K562 (cell line): Measurements from ENCODE around the gene KNOP1. TPM values are rescaled to one million over a fixed set of nuclear protein-coding genes. Genes with fewer than 3 reads are reported as not detected.

Source experiments
- ATAC-seq: fragments of 200-7000 bp; cut with Tn5 transposase; 3 replicates; pipeline ENCODE4 v1.9.1; 2020; ENCODE audit warnings: moderate library complexity
- BruUV-seq: library from RNA; stranded (reverse); fragments of 400-500 nt; replicated peaks from 2 replicates; lab custom pipeline; 2021; lab: Mats Ljungman, UMichigan
- CTCF ChIA-PET: fragments of 300-600 bp; formaldehyde crosslinking; extraction: SDS; loops from one replicate; lab custom pipeline; 2021; ENCODE audit warnings: low intra/inter-chr PET ratio; lab: Yijun Ruan, JAX
- POLR2A ChIA-PET: fragments of 300-600, 350-650 bp; sonication (Branson Sonifier 250); formaldehyde crosslinking; extraction: SDS; loops from one replicate; lab custom pipeline; 2021; ENCODE audit warnings: antibody characterized with exemption, inconsistent platforms; lab: Yijun Ruan, JAX
- DNase-seq, 4 experiments: peaks; one replicate each; pipeline versions ENCODE4 v3.0.0 to v3.0.0-alpha.2; 2011 to 2018; ENCODE audit warnings: low spot score in 3 of 4, mixed read lengths in 3 of 4; ENCODE audit errors: extremely low read depth in 1 of 4
- FAIRE-seq: peaks from 2 replicates; lab custom pipeline; 2011; peaks lifted over from hg19 to GRCh38; lab: Jason Lieb, UNC
- H2AFZ ChIP-seq: 2 replicates; pipeline ENCODE4 v1.6.0; 2011; ENCODE audit warnings: low read depth, low read length, control low read depth, inconsistent platforms
- H3K27ac ChIP-seq: fragments of 200-600 bp; 3 replicates; pipeline ENCODE4 v1.8.0; 2011; ENCODE audit warnings: low read depth, mild to moderate bottlenecking, control low read depth, inconsistent platforms, low read length, moderate library complexity, mixed read lengths; ENCODE audit errors: extremely low read depth
- H3K27me3 ChIP-seq, 2 experiments: fragments of 300-600 bp in 1 of 2; 2 replicates in 1 of 2; 3 replicates in 1 of 2; pipeline versions ENCODE4 v1.6.0 to v1.8.0; 2011; ENCODE audit warnings: inconsistent platforms in 2 of 2, low read length in 2 of 2, mild to moderate bottlenecking in 1 of 2, mixed read lengths in 1 of 2, moderate library complexity in 1 of 2; ENCODE audit not compliant: control insufficient read depth in 2 of 2, insufficient read depth in 2 of 2
- H3K36me3 ChIP-seq: fragments of 300-600 bp; 3 replicates; pipeline ENCODE4 v1.8.0; 2011; ENCODE audit warnings: mild to moderate bottlenecking, low read length, inconsistent platforms; ENCODE audit not compliant: control insufficient read depth, insufficient read depth
- H3K4me1 ChIP-seq, 2 experiments: fragments of 200-600 bp in 1 of 2; replicated peaks in 1 of 2; 2 replicates in 1 of 2; 3 replicates in 1 of 2; pipeline versions ENCODE4 v1.5.1 to v1.8.0; 2011; ENCODE audit warnings: inconsistent platforms in 2 of 2, low read length in 2 of 2, mild to moderate bottlenecking in 1 of 2, mixed read lengths in 1 of 2, moderate library complexity in 1 of 2; ENCODE audit not compliant: control insufficient read depth in 2 of 2, insufficient read depth in 2 of 2
- H3K4me2 ChIP-seq: 2 replicates; pipeline ENCODE4 v1.6.1; 2011; ENCODE audit warnings: low read length, control low read depth, inconsistent platforms, mixed read lengths; ENCODE audit not compliant: insufficient read depth
- H3K4me3 ChIP-seq: fragments of 200-600 bp; sonication (generic), shearing (Covaris generic); 2 replicates; pipeline ENCODE4 v1.5.1; 2016; ENCODE audit warnings: control low read depth, inconsistent platforms
- H3K79me2 ChIP-seq: fragments of 200-600 bp; 3 replicates; pipeline ENCODE4 v1.8.0; 2011; ENCODE audit warnings: low read length, inconsistent platforms; ENCODE audit not compliant: control insufficient read depth, insufficient read depth
- H3K9ac ChIP-seq, 2 experiments: 2 replicates each; pipeline versions ENCODE4 v1.6.0 to v1.6.1; 2011; ENCODE audit warnings: low read depth in 2 of 2, low read length in 2 of 2, control low read depth in 1 of 2, inconsistent platforms in 1 of 2, mild to moderate bottlenecking in 1 of 2, mixed read lengths in 1 of 2; ENCODE audit not compliant: insufficient read depth in 1 of 2
- H3K9me1 ChIP-seq: one replicate; pipeline ENCODE4 v1.6.0; 2011; ENCODE audit warnings: inconsistent platforms, mild to moderate bottlenecking, low read length, moderate library complexity; ENCODE audit not compliant: control insufficient read depth, insufficient read depth
- H3K9me3 ChIP-seq: replicated peaks from 2 replicates; pipeline ENCODE4 v1.5.1; 2011; ENCODE audit warnings: low read depth, low read length, inconsistent platforms; ENCODE audit not compliant: control insufficient read depth, insufficient read depth
- H4K20me1 ChIP-seq: replicated peaks from 2 replicates; pipeline ENCODE4 v1.6.1; 2011; ENCODE audit warnings: low read length, inconsistent platforms, mixed read lengths; ENCODE audit not compliant: control insufficient read depth, insufficient read depth
- CBFA2T3 ChIP-seq: fragments of 450-650 bp; IDR thresholded peaks from 2 replicates; pipeline ENCODE4 v1.6.1; 2017
- HDAC1 ChIP-seq, 2 experiments: fragments of 450-650 bp; IDR thresholded peaks; 2 replicates each; pipeline ENCODE4 v1.6.1; 2016 to 2017; ENCODE audit warnings: inconsistent platforms in 1 of 2, mild to moderate bottlenecking in 1 of 2, moderate library complexity in 1 of 2
- HMGN3 ChIP-seq: IDR thresholded peaks from 2 replicates; pipeline ENCODE4 v1.6.1; 2011; ENCODE audit warnings: borderline replicate concordance, low read depth, mild to moderate bottlenecking, mixed read lengths, low read length; ENCODE audit not compliant: insufficient read length; ENCODE audit errors: extremely low read depth
- MAFK ChIP-seq: IDR thresholded peaks from 2 replicates; pipeline ENCODE4 v1.6.1; 2011; ENCODE audit warnings: low read length, improper control_type of control experiment
- PHF20 ChIP-seq: fragments of 450-650 bp; IDR thresholded peaks from 2 replicates; pipeline ENCODE4 v1.6.1; 2018; ENCODE audit not compliant: partially characterized antibody
- RBBP5 ChIP-seq: fragments of 200-600 bp; sonication (generic); IDR thresholded peaks from 2 replicates; pipeline ENCODE4 v1.6.1; 2012; ENCODE audit warnings: borderline replicate concordance, mild to moderate bottlenecking, low read length, control low read depth, inconsistent platforms; ENCODE audit not compliant: insufficient read depth, poor library complexity, severe bottlenecking
- RFX1 ChIP-seq: fragments of 450-650 bp; IDR thresholded peaks from 2 replicates; pipeline ENCODE4 v1.6.1; 2016; ENCODE audit warnings: mild to moderate bottlenecking, moderate library complexity
- THRAP3 ChIP-seq: fragments of 450-650 bp; IDR thresholded peaks from 2 replicates; pipeline ENCODE4 v1.6.1; 2016; ENCODE audit warnings: mild to moderate bottlenecking, inconsistent platforms, borderline replicate concordance
- THRB ChIP-seq: fragments of 450-650 bp; formaldehyde crosslinking; conservative IDR thresholded peaks from 2 replicates; pipeline ENCODE4 v1.4.0; 2022; ENCODE audit warnings: mild to moderate bottlenecking, missing genetic modification characterization
- ZBTB11 ChIP-seq, 3 experiments: fragments of 200-800 bp in 1 of 3; fragments of 250-450 bp in 1 of 3; fragments of 450-650 bp in 1 of 3; sonication (Bioruptor Pico) in 1 of 3; sonication (Bioruptor generic) in 1 of 3; formaldehyde crosslinking in 1 of 3; IDR thresholded peaks; 2 replicates each; pipeline versions ENCODE4 v1.6.1 to v1.8.0; 2016 to 2022; ENCODE audit warnings: mild to moderate bottlenecking in 2 of 3, missing genetic modification characterization in 2 of 3, missing compliant biosample characterization in 1 of 3, moderate library complexity in 1 of 3
- ZNF224 ChIP-seq: sonication (generic); formaldehyde crosslinking; IDR thresholded peaks from 2 replicates; pipeline ENCODE4 v1.8.0; 2022; ENCODE audit warnings: mild to moderate bottlenecking, missing genetic modification reagents
- WGBS: fragments of 100-300 bp; shearing (Covaris generic); methylation state at CpG from one replicate; pipeline ENCODE4 v1.1.6; 2016; ENCODE audit warnings: low coverage, mixed read lengths; ENCODE audit not compliant: insufficient coverage; ENCODE audit errors: missing lambda C conversion rate; 5-methylcytosine and 5-hydroxymethylcytosine counted together
- in situ Hi-C: fragments of 300-500 bp; cut with MboI; formaldehyde crosslinking; loops from 4 replicates; pipeline ENCODE4 v1.15.0; 2018; ENCODE audit warnings: inconsistent platforms, mixed read lengths
- intact Hi-C: fragments of 100-400 bp; cut with micrococcal nuclease; formaldehyde crosslinking; loops from 2 replicates; pipeline ENCODE4 v1.14.2; 2022
- polyA plus RNA-seq, 8 experiments: library from polyadenylated mRNA; depleted of rRNA in 4 of 8; stranded (reverse) in 5 of 8; unstranded in 3 of 8; fragments of >200 nt; fragmentation: Nextera tagmentation in 2 of 8; fragmentation: Illumina TruSeq in 1 of 8; extraction: Ambion mirVana in 2 of 8; extraction: Trizol in 1 of 8; gene quantifications; 2 replicates each; pipeline versions ENCODE4 v1.2.1 to v1.2.3, GENCODE V29; 2011 to 2014; ENCODE audit warnings: inconsistent platforms in 1 of 8, missing spikeins in 1 of 8
- total RNA-seq, 7 experiments: library from RNA; depleted of rRNA in 6 of 7; stranded (reverse); fragments of >200 nt in 6 of 7; fragmentation: Illumina TruSeq in 2 of 7; extraction: Trizol in 2 of 7; gene quantifications; 2 replicates each; pipeline versions ENCODE4 v1.2.1 to v1.2.3, GENCODE V29; 2011 to 2021; ENCODE audit warnings: low replicate concordance in 1 of 7
- TF ChIP-seq, protein P1 (sequence below): IDR thresholded peaks from 2 replicates; pipeline ENCODE4 v1.6.1; 2011; ENCODE audit not compliant: insufficient read length; ENCODE audit errors: extremely low read depth
- TF ChIP-seq, protein P2 (sequence below), 2 experiments: IDR thresholded peaks; 2 replicates each; pipeline ENCODE4 v1.6.1; 2012; ENCODE audit warnings: improper control_type of control experiment in 2 of 2, low read depth in 2 of 2, low read length in 2 of 2, borderline replicate concordance in 1 of 2

The KNOP1 gene
- total and polyA plus RNA-seq, 9 of the 15 experiments (the other 6 are each of a cell fraction or from before 2014, with no cell fraction given): 22.4 to 57.6 (median 39.3) TPM

DNA sequence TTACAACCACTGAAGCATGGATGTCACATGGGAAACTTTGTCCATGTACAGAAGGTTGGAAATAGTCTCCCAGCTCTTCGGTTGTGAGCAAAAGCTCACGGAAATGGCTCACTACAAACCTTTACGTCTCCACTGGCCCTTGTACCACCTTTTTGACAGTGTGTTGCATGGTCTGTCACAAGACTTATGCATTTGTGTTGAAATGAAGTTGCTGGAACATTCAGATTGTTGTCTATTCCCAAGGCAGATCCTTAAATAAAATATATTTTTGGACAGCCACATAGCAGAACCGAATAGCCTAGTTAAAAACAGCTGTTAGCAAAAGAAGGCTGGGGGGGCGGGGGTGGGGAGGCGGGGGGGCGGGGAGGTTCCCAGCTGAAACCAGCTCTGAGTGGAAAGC lies 39.2 kb downstream of the KNOP1 start:
- no TSS peak for BruUV-seq
- CTCF ChIA-PET: no interaction called here
- H3K36me3 ChIP-seq: peaks cover 4% of the 10 kb centered on the region; the same call in 2 of the 3 replicates

More for the DNA sequence above, 39.2 kb downstream of the KNOP1 start:
- Histone ChIP-seq H3K27ac (no peak overlapping the region), H3K9me1 (no peaks in the 10 kb centered on the region), H3K4me1 (no peaks in the 10 kb centered on the region), H3K4me3 (no peak overlapping the region), H2AFZ (no peak overlapping the region), H4K20me1 (peaks cover 3% of the 10 kb centered on the region; the same call in 1 of the 2 replicates), H3K9me3 (no peaks in the 10 kb centered on the region), H3K4me2 (no peak overlapping the region), H3K27me3 (no peaks in the 10 kb centered on the region; a peak in 1 of 5 replicates), H3K79me2 (no peaks in the 10 kb centered on the region), H3K9ac (no peak overlapping the region)
- DNase-seq: no peak
- TF ChIP-seq THRAP3 (no peak), PHF20 (no peak), RBBP5 (no peak), HDAC1 (IDR thresholded peaks at IDR 0.05) (no peak), THRB (CRISPR knock-in tag) (no peak), CBFA2T3 (no peak), HMGN3 (no peak), ZBTB11 (CRISPR knock-in tag; IDR thresholded peaks at IDR 0.05) (no peak), MAFK (no peak), RFX1 (no peak), ZNF224 (CRISPR knock-in tag) (no peak)
- TF ChIP-seq, protein P1, sequence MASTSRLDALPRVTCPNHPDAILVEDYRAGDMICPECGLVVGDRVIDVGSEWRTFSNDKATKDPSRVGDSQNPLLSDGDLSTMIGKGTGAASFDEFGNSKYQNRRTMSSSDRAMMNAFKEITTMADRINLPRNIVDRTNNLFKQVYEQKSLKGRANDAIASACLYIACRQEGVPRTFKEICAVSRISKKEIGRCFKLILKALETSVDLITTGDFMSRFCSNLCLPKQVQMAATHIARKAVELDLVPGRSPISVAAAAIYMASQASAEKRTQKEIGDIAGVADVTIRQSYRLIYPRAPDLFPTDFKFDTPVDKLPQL: no peak
- TF ChIP-seq, protein P2, sequence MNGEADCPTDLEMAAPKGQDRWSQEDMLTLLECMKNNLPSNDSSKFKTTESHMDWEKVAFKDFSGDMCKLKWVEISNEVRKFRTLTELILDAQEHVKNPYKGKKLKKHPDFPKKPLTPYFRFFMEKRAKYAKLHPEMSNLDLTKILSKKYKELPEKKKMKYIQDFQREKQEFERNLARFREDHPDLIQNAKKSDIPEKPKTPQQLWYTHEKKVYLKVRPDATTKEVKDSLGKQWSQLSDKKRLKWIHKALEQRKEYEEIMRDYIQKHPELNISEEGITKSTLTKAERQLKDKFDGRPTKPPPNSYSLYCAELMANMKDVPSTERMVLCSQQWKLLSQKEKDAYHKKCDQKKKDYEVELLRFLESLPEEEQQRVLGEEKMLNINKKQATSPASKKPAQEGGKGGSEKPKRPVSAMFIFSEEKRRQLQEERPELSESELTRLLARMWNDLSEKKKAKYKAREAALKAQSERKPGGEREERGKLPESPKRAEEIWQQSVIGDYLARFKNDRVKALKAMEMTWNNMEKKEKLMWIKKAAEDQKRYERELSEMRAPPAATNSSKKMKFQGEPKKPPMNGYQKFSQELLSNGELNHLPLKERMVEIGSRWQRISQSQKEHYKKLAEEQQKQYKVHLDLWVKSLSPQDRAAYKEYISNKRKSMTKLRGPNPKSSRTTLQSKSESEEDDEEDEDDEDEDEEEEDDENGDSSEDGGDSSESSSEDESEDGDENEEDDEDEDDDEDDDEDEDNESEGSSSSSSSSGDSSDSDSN (IDR thresholded peaks at IDR 0.05; ENCODE audit: borderline replicate concordance in 1 of 2, low read depth in 2 of 2, low read length in 2 of 2): no peak
- in situ Hi-C loops (no loop called here), intact Hi-C loops (no loop called here)
- POLR2A ChIA-PET: interaction anchor here (0.6 kb wide), 1 partner anchor 17 kb away, joined by 3 read pairs; no protein-coding TSS in a partner anchor
- 46% methylated on average over 6 of the region's 7 CpGs for WGBS
- no peak for ATAC-seq
- FAIRE-seq: no peak
